Measurements from ENCODE around the gene MGST3. TPM values are rescaled to one million over a fixed set of nuclear protein-coding genes. Genes with fewer than 3 reads are reported as not detected.

The MGST3 gene
- total and polyA plus RNA-seq, 2 of the 13 experiments (the other 11 are each of a cell fraction or from before 2014, with no cell fraction given): 59.7 to 61.2 TPM

- no peak for TF ChIP-seq GABPA (IDR thresholded peaks at IDR 0.05; ENCODE audit: low read depth, low read length)
- TF ChIP-seq GABPA (CRISPR knock-in tag; IDR thresholded peaks at IDR 0.05; ENCODE audit: low read depth): no peak
- TF ChIP-seq, protein P1, sequence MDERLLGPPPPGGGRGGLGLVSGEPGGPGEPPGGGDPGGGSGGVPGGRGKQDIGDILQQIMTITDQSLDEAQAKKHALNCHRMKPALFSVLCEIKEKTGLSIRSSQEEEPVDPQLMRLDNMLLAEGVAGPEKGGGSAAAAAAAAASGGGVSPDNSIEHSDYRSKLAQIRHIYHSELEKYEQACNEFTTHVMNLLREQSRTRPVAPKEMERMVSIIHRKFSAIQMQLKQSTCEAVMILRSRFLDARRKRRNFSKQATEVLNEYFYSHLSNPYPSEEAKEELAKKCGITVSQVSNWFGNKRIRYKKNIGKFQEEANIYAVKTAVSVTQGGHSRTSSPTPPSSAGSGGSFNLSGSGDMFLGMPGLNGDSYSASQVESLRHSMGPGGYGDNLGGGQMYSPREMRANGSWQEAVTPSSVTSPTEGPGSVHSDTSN (CRISPR knock-in tag; IDR thresholded peaks at IDR 0.05): no peak
- TF ChIP-seq EEA1 (CRISPR knock-in tag; IDR thresholded peaks at IDR 0.05; ENCODE audit: borderline replicate concordance): no peak
- TF ChIP-seq ZNF234 (CRISPR knock-in tag; conservative IDR thresholded peaks at IDR 0.05): no peak; the same call in 1 of the 2 replicates
- TF ChIP-seq, protein P2, sequence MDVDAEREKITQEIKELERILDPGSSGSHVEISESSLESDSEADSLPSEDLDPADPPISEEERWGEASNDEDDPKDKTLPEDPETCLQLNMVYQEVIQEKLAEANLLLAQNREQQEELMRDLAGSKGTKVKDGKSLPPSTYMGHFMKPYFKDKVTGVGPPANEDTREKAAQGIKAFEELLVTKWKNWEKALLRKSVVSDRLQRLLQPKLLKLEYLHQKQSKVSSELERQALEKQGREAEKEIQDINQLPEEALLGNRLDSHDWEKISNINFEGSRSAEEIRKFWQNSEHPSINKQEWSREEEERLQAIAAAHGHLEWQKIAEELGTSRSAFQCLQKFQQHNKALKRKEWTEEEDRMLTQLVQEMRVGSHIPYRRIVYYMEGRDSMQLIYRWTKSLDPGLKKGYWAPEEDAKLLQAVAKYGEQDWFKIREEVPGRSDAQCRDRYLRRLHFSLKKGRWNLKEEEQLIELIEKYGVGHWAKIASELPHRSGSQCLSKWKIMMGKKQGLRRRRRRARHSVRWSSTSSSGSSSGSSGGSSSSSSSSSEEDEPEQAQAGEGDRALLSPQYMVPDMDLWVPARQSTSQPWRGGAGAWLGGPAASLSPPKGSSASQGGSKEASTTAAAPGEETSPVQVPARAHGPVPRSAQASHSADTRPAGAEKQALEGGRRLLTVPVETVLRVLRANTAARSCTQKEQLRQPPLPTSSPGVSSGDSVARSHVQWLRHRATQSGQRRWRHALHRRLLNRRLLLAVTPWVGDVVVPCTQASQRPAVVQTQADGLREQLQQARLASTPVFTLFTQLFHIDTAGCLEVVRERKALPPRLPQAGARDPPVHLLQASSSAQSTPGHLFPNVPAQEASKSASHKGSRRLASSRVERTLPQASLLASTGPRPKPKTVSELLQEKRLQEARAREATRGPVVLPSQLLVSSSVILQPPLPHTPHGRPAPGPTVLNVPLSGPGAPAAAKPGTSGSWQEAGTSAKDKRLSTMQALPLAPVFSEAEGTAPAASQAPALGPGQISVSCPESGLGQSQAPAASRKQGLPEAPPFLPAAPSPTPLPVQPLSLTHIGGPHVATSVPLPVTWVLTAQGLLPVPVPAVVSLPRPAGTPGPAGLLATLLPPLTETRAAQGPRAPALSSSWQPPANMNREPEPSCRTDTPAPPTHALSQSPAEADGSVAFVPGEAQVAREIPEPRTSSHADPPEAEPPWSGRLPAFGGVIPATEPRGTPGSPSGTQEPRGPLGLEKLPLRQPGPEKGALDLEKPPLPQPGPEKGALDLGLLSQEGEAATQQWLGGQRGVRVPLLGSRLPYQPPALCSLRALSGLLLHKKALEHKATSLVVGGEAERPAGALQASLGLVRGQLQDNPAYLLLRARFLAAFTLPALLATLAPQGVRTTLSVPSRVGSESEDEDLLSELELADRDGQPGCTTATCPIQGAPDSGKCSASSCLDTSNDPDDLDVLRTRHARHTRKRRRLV (CRISPR knock-in tag; IDR thresholded peaks at IDR 0.05): 0 out of 2 replicates have a peak, but pooled peaks have one; percentile 72
- TF ChIP-seq SIN3A (IDR thresholded peaks at IDR 0.05; ENCODE audit: borderline replicate concordance, low read depth, low read length): no peak
- peak in 1 of 2 experiments; percentile 58; a peak in 1 of 4 replicates for TF ChIP-seq HMGXB4 (CRISPR knock-in tag; IDR thresholded peaks at IDR 0.05; ENCODE audit: borderline replicate concordance in 1 of 2, low read depth in 1 of 2)
- TF ChIP-seq FOXK1 (CRISPR knock-in tag; IDR thresholded peaks at IDR 0.05; ENCODE audit: borderline replicate concordance, low read depth): no peak
- TF ChIP-seq MIXL1 (CRISPR knock-in tag; IDR thresholded peaks at IDR 0.05): no peak
- 0 out of 2 replicates have a peak, but pooled peaks have one; percentile 66 for TF ChIP-seq ZFP90 (CRISPR knock-in tag; IDR thresholded peaks at IDR 0.05; ENCODE audit: borderline replicate concordance)
- 0 out of 2 replicates have a peak, but pooled peaks have one; percentile 20 for TF ChIP-seq ZSCAN20 (CRISPR knock-in tag; IDR thresholded peaks at IDR 0.05; ENCODE audit: borderline replicate concordance)
- no peak for TF ChIP-seq ZNF703 (CRISPR knock-in tag; IDR thresholded peaks at IDR 0.05; ENCODE audit: borderline replicate concordance)
- TF ChIP-seq MNT (IDR thresholded peaks at IDR 0.05): no peak
- 0 out of 2 replicates have a peak, but pooled peaks have one; percentile 62 for TF ChIP-seq TERF1 (CRISPR knock-in tag; IDR thresholded peaks at IDR 0.05)
- 0 out of 2 replicates have a peak, but pooled peaks have one; percentile 18 for TF ChIP-seq KAT7 (CRISPR knock-in tag; IDR thresholded peaks at IDR 0.05; ENCODE audit: borderline replicate concordance)
- no peak for TF ChIP-seq THYN1 (CRISPR knock-in tag; IDR thresholded peaks at IDR 0.05; ENCODE audit: borderline replicate concordance, low read depth)
Observed at GRCh38 chr1:165631342-165632151, 513 bp downstream of the MGST3 start (continued).
